ENCODE measurements around the gene UGT1A9.
"Not testable (repeated sequence)": the region's sequence is repeated elsewhere in the genome, so short reads cannot be mapped to it uniquely, and the experiment has no call there.

The UGT1A9 gene

DNA sequence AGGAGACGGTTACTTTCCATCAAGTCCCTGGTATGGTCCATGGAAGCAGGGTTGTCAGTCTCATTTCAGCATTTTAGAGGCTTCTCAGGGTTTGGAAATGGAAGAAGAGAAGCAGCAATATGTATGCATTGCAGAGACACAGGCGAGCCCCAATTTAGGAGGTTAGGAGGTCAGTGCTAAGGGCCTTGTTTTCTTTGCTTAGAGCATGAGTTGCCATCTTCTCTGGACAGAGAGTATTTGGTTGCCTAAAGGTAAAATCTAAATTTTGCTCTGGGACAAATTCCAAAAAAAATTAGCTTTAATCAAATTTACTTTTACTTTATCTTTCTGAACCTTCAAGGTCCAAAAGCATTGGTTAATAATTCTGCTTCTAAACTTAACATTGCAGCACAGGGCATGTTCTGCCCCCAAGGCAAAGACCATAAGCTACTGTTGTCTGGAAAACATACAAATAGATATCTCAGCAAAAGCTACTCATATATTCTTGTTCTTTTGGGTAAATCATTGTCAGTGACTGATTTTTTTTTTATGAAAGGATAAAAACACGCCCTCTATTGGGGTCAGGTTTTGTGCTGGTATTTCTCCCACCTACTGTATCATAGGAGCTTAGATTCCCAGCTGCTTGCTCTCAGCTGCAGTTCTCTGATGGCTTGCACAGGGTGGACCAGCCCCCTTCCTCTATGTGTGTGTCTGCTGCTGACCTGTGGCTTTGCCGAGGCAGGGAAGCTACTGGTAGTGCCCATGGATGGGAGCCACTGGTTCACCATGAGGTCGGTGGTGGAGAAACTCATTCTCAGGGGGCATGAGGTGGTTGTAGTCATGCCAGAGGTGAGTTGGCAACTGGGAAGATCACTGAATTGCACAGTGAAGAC is at the start of gene UGT1A9:
TSS of gene UGT1A9 (plus strand) at position 609 of the 872 bp plus-strand sequence. CDS start at position 646, 37 bp downstream.
- no peak for DNase-seq (ENCODE audit: low spot score)

DNA sequence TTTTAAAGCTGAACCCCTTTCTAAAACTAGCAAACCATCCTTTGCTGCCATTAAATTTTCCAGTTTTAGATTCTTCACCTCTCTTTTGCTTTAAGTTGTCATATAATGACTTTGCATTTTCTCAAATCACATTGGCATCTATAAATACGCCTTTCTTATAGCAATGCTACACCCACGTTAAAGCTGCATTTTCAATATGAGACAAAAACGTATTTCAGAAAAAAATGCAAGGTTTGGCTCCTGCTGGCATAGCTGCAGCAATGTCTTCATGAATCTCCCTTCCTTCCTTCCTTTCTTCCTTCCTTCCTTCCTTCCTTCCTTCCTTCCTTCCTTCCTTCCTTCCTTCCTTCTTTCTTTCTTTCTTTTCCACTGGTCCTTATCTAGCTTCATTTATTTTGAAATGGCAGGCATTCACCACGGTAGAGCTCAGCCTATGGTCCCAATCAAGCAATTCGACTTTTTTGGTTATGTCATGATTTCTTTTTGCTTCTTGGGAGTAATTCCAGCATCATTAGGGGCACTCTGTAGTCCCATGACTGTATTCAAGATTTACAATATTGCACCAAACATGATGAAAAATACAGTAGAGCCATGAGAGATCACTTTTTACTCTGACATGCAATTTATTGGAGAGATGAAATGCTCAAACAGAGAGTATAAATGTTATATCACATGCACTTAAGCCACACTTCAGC is 44.2 kb upstream of the UGT1A9 start:
- DNase-seq (ENCODE audit: low spot score), result no peak

DNA sequence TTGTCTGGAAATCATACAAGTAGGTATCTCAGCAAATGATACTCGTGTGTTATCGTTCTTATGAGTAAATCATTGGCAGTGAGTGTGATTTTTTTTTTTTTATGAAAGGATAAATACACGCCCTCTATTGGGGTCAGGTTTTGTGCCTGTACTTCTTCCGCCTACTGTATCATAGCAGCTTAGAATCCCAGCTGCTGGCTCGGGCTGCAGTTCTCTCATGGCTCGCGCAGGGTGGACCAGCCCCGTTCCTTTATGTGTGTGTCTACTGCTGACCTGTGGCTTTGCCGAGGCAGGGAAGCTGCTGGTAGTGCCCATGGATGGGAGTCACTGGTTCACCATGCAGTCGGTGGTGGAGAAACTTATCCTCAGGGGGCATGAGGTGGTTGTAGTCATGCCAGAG is 35.4 kb upstream of the UGT1A9 start, which contains the start of gene UGT1A10:
TSS of gene UGT1A10 (plus strand) at position 143 of the 400 bp plus-strand sequence. CDS start at position 218, 75 bp downstream.
- DNase-seq (ENCODE audit: low spot score), result not testable (repeated sequence)

DNA sequence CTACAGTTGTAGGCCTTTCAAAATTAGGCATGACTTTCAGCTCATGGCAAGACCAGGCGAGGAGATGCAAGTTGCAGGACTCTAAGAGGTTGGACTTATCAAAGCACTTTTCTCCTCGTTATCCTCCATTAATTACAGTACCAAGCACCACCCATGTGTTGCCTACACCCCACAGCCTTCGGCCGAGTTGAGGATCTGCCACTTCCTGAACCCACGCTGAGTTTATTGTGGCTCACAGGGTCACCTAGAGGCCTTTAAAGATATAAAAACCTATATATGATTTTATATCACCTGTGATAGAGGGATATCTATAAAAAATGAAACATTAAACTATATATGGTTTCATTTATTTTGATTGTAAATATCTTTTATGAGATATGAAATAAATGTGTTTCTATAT is 32.9 kb upstream of the UGT1A9 start:
- no peak for DNase-seq (ENCODE audit: low spot score)

DNA sequence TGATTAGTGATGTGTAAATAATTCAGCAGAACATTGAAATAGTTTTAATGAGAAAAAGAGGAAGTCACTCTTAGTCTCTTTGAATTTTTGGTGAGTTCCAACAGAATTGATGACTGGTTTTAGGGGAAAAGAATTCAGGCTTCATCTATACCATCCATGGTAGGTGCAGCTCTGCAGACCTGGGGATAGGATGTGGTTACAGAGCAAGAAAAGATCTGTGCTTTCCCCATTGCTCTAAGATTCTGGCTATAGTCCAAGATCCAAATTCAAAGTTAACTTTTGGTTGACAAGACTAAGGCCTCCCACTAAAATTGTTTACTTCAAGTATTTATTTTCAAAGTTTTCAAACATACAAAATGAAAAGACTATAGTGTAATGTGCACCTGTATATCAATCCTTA is 31.8 kb upstream of the UGT1A9 start:
- DNase-seq (ENCODE audit: low spot score), result no peak

DNA sequence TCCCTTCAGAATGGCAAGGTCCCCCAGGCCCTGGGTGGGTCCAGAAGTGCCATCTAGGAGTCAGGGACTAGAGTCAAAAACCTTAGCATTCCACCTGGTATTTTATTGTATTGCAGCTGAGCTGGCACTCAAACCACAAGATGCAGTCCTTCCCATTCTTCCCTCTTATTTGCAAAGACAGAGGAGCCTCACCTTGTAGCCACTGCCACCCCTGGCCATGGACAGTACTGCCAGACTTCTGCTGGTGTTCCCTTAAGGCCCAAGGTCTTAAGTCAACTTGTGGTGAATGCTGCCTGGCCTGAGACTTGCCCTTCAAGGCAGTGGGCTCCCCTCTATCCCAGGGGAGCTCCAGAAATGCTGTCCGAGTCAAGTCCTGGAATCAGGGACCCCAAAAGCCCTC is 28.6 kb upstream of the UGT1A9 start:
- DNase-seq (ENCODE audit: low spot score), result no peak

DNA sequence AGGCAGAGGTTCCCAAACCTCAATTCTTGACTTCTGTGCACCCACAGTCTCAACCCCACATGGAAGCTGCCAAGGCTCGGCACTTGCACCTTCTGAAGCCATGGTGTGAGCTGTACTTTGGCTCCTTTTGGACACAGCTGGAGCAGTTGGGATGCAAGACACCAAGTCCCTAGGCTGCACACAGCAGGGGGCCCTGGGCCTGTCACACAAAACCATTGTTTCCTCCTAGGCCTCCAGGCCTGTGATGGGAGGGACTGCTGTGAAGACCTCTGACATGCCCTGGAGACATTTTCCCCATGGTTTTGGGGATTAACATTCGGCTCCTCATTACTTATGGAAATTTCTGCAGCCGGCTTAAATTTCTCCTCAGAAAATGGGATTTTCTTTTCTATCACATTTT is 25.7 kb upstream of the UGT1A9 start:
- not testable (repeated sequence) for DNase-seq (ENCODE audit: low spot score)

DNA sequence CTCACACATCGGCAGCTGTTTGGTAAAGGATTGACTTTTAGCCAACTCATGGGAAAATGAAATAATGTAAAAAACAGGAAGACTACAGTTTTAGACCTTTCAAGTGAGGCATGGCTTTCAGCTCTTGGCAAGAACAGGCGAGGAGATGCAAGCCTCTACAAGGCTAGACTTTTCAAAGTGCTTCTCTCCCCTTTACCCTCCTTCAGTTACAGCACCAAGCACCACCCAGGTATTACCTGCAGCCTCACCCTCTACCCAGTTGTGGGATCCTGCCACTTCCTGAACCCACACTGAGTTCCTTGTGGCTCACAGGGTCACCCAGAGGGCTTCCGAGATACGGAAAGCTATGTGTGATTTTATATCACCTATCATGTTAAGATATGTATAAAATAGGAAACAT is 20.7 kb upstream of the UGT1A9 start:
- no peak for DNase-seq (ENCODE audit: low spot score)

DNA sequence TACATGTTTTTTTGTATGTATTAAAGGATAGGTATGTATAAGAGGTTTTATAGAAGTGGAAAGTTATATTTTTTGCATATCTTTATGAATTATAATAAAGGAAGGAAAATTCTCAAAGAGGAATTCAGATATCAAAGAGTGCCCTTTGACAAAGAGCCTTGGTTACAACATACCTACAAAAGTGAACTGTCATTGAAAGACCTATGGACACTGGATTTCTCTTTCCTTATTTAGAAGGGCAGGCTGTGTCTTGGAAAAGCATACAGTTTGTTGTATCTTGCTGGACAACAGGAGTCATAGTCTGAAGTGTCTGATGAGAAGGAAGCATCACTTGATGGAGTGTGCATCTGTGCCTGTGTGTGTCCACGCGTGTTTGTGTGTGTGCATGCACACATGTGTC is 20.3 kb upstream of the UGT1A9 start:
- no peak for DNase-seq (ENCODE audit: low spot score)

DNA sequence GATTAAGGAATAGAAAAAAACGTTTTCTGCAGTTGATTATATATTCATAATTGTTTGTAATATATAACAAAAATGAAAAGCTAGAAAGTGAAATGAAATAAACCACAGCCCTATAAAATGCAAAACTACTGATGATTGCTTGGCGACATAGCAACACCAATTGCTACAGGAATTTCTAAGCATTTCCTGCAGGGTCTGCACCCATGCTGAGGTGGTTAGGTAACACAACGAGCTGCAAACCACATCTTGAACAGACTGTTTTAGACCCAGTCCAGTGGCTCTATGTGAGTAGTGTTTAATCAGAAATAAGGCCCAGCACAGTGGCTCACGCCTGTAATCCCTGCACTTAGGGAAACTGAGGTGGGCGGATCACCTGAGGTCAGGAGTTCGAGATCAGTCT is 17.2 kb upstream of the UGT1A9 start:
- no peak for DNase-seq (ENCODE audit: low spot score)

DNA sequence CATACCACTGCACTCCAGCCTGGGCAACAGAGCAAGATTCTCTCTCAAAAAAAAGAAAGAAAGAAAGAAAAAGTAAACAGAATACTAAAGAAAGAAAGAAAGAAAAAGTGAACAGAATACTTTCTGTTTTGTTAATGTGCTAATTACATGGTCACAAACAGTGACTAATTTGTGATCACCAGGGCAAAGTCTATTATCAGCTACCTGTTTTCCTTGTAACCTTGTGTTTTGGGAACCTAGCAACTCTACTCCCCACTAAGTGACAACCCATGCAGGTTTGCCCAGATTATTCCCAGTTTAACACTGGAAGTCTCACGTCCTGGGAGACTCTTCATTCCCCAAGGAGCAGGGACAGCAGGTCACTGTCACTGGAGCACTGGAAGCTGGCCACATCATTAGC is 16.7 kb upstream of the UGT1A9 start:
- no peak for DNase-seq (ENCODE audit: low spot score)

DNA sequence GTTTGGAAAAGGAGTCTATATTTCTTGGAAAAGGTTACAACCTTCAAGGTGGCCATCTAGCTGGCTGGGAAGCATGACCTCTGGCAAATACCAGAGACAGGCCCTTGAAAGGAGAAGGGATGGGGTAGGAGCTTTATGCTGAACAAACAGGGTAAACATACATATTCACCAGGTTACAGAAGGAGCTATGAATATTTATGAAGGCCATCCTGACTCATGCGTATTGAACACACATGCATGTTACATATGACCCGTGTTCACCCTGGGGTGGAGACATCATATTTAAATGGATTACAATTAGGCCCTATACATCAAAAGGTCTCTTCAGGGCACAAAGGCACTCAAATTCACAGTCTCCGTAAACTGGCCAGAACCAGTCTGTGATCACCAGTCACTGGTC is 15.8 kb upstream of the UGT1A9 start:
- not testable (repeated sequence) for DNase-seq (ENCODE audit: low spot score)

DNA sequence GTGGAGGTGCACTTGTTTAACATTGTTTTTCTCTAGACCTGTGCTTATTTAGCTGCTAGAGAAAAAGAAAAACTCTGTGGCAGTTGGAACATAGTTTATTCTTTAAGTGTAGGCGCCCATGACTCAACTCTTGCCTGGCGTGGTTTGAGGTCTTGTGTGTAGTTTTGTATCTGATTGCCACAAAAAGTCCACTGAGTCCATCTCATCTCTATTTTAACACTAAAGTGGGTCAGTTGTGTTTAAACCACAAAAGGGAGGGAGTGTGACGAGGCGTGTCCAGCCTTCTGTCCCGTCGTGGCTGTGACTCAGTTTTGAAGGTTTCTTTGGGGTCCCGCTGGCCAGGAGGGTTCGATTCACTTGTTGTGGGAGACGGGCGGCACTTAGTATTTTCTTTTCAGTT is 15.3 kb upstream of the UGT1A9 start:
- DNase-seq (ENCODE audit: low spot score), result no peak

DNA sequence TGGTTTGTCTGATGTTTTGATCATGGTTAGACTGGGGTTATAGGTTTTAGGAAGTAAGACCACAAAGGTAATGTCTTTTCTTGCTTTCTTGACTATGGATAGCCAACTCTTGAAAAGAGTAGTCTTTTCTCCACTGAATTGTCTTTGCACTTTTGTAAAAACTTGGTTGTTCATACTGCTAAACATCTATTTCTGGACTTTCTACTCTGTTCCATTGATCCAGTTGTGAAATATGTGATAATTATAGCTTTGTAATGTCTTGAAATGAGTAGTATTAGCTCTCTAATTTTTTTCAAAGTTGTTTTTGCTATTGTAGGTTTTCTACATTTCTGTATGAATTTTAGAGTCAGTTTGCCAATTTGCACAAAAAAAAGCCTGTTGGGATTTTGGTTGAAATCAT is 13.1 kb upstream of the UGT1A9 start:
- no peak for DNase-seq (ENCODE audit: low spot score)

DNA sequence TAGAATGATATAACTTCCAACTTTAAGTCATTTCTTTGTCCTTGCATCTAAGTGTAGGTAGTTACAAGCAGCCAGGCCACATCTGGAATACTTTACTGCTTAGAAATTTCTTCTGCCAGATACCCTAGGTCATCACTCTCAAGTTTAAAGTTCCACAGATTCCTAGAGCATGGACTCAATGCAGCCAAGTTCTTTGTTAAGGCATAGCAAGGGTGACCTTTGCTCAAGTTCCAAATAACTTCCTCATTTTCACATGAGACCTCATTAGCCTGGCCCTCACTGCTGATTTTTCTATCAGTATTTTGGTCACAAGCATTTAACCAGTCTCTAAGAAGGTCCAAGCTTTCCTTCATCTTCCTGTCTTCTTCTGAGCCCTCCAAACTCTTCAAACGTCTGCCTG is 7.8 kb upstream of the UGT1A9 start:
- DNase-seq (ENCODE audit: low spot score), result no peak

DNA sequence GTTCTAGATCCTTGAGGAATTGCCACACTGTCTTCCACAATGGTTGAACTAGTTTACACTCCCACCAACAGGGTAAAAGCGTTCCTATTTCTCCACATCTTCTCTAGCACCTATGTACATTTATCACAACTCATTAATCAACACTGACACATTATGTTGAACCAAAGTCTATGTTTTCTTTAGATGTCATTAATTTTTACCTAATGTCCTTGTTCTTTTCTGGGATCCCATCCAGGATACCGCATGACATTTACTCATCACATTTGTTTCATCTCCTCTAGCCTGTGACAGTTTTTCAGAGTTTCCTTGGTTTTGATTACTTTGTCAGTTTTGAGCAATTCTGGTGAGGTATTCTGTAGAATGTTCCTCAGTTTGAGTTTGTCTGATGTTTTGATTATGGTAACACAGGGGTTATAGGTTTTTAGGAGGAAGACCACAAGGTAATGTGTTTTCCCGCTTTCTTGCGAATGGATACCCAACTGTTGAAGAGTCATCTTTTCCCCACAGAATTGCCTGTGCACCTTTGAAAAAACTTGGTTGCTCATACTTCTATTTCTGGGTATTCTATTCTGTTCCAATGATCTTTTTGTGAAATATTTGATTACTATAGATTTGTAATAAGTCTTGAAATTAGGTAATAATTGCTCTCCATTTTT is 3.0 kb upstream of the UGT1A9 start:
- DNase-seq (ENCODE audit: low spot score), result no peak

DNA sequence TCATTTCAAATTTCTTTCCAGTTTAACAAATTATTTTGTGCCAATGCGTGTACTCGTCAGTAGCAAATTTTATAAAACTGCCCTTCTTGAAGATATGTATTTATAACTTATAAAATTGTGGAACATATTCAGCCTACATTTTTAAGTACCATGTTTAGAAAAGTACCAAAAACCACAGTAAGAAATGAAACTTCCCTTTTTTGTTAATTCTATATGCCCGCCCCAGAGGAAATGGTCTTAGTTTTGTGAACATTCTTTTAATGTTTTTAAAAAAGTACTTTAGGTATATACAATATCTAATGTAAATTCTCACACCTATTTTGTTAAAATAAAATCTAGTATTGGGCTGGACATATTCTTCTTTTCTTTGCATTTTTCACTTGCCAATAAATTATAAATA is 1.2 kb downstream of the UGT1A9 start:
- DNase-seq (ENCODE audit: low spot score), result no peak

DNA sequence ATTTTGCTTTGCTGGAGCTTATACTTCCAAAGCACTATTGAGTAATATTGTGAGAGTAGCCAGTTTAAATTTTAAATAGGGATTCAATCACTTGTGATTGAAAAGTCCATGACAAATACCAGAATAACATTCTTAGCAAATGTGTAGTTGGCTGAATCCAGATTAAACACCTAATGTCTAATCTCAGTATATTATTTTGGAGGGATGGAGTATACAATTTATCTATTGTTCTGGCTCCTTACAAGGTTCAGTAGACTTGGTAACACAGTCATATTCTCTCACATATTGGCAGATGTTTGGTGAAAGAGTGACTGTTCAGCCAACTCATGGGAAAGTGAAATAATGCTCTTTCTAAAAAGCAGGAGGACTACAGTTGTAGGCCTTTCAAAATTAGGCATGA is 2.2 kb downstream of the UGT1A9 start:
- DNase-seq (ENCODE audit: low spot score), result no peak

DNA sequence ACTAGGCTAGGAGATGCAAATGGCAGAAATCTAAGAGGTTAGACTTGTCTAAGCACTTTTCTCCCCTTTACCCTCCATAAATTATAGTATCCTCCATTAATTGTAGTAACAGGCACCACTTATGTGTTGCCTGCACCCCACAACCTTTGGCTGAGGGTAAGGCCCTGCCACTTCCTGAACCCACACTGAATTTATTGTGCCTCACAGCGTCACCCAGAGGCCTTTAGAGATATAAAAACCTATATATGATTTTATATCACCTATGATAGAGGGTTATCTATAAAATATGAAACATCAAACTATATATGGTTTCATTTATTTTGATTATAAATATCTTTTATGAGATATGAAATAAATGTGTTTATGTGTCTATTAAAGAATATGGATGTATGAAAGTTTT is 2.6 kb downstream of the UGT1A9 start:
- DNase-seq (ENCODE audit: low spot score), result no peak

DNA sequence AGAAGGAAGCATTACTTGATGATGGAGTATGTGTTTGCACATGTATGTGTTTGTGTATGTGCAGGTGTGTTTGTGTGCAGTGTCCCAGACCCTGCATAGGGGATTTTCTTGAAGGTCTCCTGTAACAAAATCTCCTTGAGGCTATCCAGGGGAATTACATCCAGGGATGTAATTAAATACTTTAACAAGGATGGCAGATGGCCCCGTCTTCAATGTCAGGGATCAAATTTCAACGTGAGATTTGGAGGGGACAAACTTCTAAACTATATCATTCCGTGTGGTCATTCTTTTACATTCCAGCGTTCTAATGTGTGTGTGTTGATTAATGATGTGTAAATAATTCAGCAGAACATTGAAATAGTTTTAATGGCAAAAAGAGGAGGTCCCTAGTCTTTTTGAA is 3.3 kb downstream of the UGT1A9 start:
- no peak for DNase-seq (ENCODE audit: low spot score)

DNA sequence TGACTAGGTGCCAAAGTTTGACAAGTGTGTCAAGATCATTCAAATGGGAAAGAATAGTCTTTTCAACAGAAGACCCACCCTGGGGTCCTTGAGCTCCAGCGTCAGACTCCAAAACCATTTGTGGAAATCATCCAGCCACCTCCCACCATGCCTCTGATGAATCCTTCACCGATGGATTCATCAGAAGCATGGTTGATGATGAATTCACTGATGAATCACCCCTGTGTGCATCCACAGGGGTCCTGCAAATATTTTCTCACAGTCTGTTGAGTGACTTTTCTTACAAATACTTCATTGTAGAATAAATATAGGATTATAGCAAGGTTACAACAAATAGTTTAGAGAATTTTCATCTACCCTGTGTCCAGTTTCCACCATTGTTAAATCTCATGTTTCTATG is 4.3 kb downstream of the UGT1A9 start:
- no peak for DNase-seq (ENCODE audit: low spot score)

DNA sequence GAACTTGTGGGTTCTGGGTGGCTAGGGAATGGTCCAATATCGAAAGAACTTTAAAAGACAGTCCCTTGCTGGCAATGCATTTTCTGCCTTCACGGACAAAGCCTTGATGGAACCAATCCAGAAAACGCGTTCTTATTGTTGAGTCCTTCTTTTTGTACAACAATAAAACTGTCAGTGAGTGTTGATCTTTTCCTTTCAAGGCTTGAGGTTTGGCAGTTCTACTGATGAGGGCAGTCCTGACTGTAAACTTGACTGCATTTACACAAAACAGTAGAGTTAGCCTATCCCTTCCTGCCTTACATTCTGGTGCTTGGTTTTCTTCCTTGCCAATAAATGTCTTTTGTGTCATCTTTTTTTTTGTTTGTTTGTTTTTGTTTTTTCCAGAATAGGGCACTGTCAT is 7.5 kb downstream of the UGT1A9 start:
- no peak for DNase-seq (ENCODE audit: low spot score)
